ENCODE measurements around the gene ACOT7.
A peak's percentile ranks its signal among the peaks of the same experiment; 100 is the strongest.

The ACOT7 gene

DNA sequence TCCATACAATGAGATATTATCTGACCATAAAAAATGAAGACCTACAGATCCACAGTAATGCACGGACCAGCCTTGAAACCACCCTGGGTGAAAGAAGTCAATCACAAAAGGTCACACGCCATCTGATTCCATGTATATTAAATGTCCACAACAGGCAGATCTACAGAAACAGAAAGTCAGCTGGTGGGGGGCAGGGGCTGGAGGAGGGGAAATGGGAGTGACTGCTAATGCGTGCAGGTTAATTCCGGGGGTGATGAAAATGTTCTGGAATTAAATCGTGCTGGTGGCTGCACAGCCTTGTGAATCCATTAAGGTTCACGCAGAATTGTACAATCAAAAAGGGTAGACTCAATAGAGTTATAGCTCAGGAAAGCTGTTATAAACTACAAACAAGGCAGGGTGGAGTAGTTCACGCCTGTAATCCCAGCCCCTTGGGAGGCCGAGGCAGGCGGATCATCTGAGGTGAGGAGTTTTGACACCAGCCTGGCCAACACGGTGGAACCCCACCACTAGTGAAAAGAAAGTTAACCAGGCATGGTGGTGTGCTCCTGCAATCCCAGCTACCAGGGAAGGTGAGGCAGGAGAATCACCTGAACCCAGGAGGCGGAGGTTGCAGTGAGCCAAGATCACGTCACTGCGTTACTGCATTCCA is 32.3 kb downstream of the ACOT7 start:
- no peaks in the 10 kb centered on the region for H3K9me3 ChIP-seq (ENCODE audit: control insufficient read depth, low read length)
- 89 to 93% methylated on average over 13 of the region's 13 CpGs for WGBS, 2 experiments
- H3K36me3 ChIP-seq (ENCODE audit: control insufficient read depth, insufficient read depth, low read length), result no peaks in the 10 kb centered on the region
- H3K27ac ChIP-seq (ENCODE audit: insufficient read depth, low read depth, low read length, poor library complexity, severe bottlenecking), result no peak overlapping the region
- H3K4me3 ChIP-seq (ENCODE audit: insufficient read depth, low read depth, low read length), result no peak overlapping the region
- no peaks in the 10 kb centered on the region for H3K27me3 ChIP-seq (ENCODE audit: control insufficient read depth, insufficient read depth, low read length, poor library complexity, severe bottlenecking)
- H3K4me1 ChIP-seq (ENCODE audit: control insufficient read depth, insufficient read depth, low read length), result peaks cover 20% of the 10 kb centered on the region

DNA sequence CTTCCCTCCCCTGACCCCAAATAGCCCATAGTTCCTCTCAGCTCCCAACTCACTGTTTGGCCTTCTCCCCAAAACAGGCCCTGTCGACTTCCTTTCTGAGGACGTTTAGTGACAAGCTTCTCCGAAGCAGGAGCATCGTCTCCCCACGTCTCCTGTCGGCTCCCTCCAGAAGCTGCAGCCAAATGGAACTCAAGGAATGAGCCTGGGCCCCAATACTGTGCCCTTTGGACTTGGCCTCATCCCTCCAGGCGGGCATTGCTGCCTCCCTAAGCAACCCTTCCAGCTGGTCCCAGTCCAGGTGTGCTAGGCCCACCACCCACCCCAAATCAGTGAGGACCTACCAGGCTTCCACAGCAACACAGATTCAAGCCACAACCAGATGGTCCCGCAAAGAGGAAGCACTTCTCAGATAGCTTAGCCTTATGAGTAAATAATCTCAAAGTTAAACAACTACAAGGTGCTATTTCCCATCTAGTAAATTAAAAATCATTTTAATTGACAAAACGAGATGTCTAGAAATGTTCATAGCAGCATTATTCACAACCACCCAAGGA is 33.0 kb downstream of the ACOT7 start:
- Histone ChIP-seq H3K27me3 (ENCODE audit: control insufficient read depth, insufficient read depth, low read length, poor library complexity, severe bottlenecking) (no peaks in the 10 kb centered on the region), H3K9me3 (ENCODE audit: control insufficient read depth, low read length) (no peaks in the 10 kb centered on the region), H3K27ac (ENCODE audit: insufficient read depth, low read depth, low read length, poor library complexity, severe bottlenecking) (no peak overlapping the region), H3K4me1 (ENCODE audit: control insufficient read depth, insufficient read depth, low read length) (peaks cover 20% of the 10 kb centered on the region), H3K36me3 (ENCODE audit: control insufficient read depth, insufficient read depth, low read length) (no peaks in the 10 kb centered on the region), H3K4me3 (ENCODE audit: insufficient read depth, low read depth, low read length) (no peak overlapping the region)
- 91 to 93% methylated on average over 9 of the region's 9 CpGs for WGBS, 2 experiments

DNA sequence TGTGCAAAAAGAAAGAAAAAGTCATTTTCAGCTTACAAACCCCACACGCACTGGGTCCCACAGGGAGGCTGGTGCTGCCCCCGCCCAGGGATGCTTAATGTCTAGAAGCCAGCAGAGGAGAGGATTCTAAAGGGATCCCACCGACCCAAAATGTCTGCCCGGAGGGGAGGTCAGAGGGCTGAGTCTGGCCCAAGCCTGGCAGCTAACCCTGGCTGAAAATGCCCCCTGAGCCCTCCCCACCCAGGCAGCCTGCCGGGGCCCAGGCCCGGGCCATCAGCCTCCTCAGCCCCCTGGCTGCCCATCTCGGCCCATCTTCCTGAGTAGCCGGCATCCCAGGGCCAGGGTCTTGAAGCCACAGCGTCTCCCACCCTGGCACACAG is 33.5 kb downstream of the ACOT7 start:
- Histone ChIP-seq H3K4me3 (ENCODE audit: insufficient read depth, low read depth, low read length) (no peak overlapping the region), H3K9me3 (ENCODE audit: control insufficient read depth, low read length) (no peaks in the 10 kb centered on the region), H3K27me3 (ENCODE audit: control insufficient read depth, insufficient read depth, low read length, poor library complexity, severe bottlenecking) (no peaks in the 10 kb centered on the region), H3K4me1 (ENCODE audit: control insufficient read depth, insufficient read depth, low read length) (peaks cover 20% of the 10 kb centered on the region), H3K36me3 (ENCODE audit: control insufficient read depth, insufficient read depth, low read length) (no peaks in the 10 kb centered on the region), H3K27ac (ENCODE audit: insufficient read depth, low read depth, low read length, poor library complexity, severe bottlenecking) (no peak overlapping the region)
- WGBS, 2 experiments, result 88 to 90% methylated on average over 9 of the region's 9 CpGs

DNA sequence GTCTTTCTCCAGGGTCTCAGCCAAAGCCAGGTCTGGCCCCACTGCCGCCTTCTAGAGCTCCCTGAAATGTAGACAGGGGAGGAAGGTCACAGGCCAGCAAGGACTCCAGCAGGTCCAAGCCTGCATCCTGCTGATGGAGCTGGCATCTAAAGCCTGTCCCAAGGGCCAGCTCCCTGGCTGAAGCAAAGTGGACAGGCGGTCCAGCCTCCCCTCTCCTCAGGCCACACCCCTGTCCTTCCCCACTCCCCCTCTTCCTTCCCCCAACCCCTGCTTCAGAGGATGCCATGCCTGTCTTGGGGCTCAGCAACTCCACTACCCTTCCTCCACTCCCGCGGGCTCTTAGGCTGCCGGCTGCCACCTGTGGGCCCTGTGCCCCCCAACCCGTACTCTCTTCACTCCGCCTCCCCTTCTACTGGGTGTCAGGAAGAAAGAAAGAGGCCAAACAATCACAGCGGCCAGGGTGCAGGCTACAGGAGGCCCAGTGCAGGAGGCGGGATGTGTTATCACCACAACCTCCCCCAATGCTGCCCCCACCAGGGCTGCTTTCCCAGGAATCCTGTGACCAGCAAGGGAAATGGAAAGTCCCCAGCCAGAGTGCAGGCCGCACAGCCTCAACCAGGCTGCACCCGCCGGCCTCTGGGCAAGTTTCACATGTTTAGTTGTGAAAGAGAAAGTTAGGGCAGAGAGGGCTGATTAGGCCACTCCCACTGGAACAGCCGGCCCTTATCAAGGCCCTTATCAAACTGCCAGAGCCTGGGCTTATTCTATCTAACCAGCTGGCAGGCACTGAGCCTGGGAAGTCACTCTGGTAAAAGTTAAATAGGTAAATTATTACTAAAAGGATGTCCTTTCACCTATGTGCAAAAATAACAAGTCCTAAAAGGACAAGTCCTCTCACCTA is 34.1 kb downstream of the ACOT7 start:
- Histone ChIP-seq H3K4me1 (ENCODE audit: control insufficient read depth, insufficient read depth, low read length) (peaks cover 20% of the 10 kb centered on the region), H3K27ac (ENCODE audit: insufficient read depth, low read depth, low read length, poor library complexity, severe bottlenecking) (peak overlapping the region; percentile 27), H3K36me3 (ENCODE audit: control insufficient read depth, insufficient read depth, low read length) (no peaks in the 10 kb centered on the region), H3K9me3 (ENCODE audit: control insufficient read depth, low read length) (no peaks in the 10 kb centered on the region), H3K27me3 (ENCODE audit: control insufficient read depth, insufficient read depth, low read length, poor library complexity, severe bottlenecking) (no peaks in the 10 kb centered on the region), H3K4me3 (ENCODE audit: insufficient read depth, low read depth, low read length) (no peak overlapping the region)
- WGBS, 2 experiments, result 51 to 55% methylated on average over 13 of the region's 13 CpGs

DNA sequence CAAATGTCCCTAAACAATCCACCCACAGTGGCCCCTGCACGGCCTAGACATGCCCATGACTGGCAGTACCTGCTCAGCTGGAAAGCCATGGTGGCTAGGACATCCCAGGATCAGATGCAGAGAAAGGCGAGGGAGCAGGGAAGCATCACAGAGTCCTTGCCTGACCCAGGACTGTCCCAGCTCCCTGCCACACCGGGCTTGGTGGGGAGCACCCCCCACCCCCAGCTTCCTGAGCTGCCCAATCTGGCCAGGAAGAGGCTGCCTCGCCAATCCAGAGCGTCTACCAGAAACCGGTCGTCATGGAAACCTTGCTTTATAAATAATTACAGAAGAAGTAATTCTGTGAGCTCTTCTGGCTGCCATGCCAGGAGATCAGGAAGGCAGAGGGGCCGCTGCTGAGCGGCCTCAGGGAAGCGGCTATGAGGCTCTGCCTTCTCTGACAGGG is 34.8 kb downstream of the ACOT7 start:
- Histone ChIP-seq H3K27me3 (ENCODE audit: control insufficient read depth, insufficient read depth, low read length, poor library complexity, severe bottlenecking) (no peaks in the 10 kb centered on the region), H3K36me3 (ENCODE audit: control insufficient read depth, insufficient read depth, low read length) (no peaks in the 10 kb centered on the region), H3K27ac (ENCODE audit: insufficient read depth, low read depth, low read length, poor library complexity, severe bottlenecking) (no peak overlapping the region), H3K9me3 (ENCODE audit: control insufficient read depth, low read length) (no peaks in the 10 kb centered on the region), H3K4me3 (ENCODE audit: insufficient read depth, low read depth, low read length) (no peak overlapping the region), H3K4me1 (ENCODE audit: control insufficient read depth, insufficient read depth, low read length) (peaks cover 26% of the 10 kb centered on the region)
- WGBS, 2 experiments, result 79 to 90% methylated on average over 10 of the region's 10 CpGs

DNA sequence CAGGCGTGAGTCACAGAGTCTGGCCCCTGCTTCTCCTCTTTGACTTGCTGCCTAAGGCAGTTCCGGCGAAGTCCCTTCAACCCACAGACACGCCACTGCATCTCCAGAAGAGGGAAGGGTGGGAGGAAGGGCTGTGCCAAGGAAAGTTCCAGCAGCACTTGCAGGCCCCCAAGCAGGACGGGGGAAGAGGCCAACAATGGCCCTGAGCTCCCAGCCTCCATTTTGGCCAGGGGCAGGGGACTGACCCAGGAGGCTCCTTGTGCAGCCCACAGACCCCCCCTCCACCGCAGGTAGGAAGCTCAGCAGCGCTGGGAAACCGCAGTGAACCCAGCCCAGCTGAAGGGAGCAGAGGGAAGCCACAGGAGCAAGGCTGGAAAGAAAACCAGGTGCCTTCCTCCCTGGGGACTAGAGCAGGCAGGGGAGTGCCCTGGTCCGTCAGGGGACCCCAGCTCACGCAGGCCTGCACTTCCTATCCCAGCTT is 35.4 kb downstream of the ACOT7 start:
- Histone ChIP-seq H3K27ac (ENCODE audit: insufficient read depth, low read depth, low read length, poor library complexity, severe bottlenecking) (no peak overlapping the region), H3K4me1 (ENCODE audit: control insufficient read depth, insufficient read depth, low read length) (peaks cover 29% of the 10 kb centered on the region)
- 88% methylated on average over 10 of the region's 10 CpGs for WGBS, 2 experiments

DNA sequence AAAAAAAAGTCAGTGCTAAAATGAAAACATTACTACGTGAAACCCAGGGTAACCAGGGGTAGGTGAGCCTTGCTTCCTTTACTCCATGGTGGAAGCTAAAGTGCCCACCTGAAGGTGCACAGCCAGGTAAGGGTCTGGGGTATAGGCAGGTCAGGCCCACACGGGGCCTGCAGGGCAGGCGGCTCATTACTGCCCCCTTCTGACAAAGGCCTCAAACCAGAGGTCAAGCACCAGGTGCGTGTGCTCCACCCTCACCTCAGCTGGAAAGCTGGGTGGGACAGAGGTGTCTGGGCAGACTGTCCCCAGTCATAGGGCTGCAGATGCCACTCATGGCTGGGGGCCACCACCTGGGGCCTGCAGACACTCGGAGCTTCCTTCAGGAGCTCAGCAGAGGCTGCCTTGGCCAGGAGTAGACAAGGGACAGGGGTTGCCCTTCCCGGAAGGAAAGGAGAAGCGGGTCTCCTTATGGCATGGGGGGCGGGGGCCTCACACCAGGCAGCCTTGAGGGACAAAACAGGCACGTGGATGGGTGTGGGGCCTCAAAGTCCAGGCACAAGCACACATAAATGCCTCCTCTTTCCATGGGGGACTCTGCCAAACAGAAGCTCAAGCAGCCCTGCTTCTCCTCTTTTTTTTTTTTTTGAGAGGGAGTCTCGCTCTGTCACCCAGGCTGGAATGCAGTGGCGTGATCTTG is 36.2 kb downstream of the ACOT7 start:
- Histone ChIP-seq H3K27ac (ENCODE audit: insufficient read depth, low read depth, low read length, poor library complexity, severe bottlenecking) (no peak overlapping the region), H3K27me3 (ENCODE audit: control insufficient read depth, insufficient read depth, low read length, poor library complexity, severe bottlenecking) (no peaks in the 10 kb centered on the region), H3K36me3 (ENCODE audit: control insufficient read depth, insufficient read depth, low read length) (no peaks in the 10 kb centered on the region), H3K4me3 (ENCODE audit: insufficient read depth, low read depth, low read length) (no peak overlapping the region), H3K4me1 (ENCODE audit: control insufficient read depth, insufficient read depth, low read length) (peaks cover 29% of the 10 kb centered on the region), H3K9me3 (ENCODE audit: control insufficient read depth, low read length) (no peaks in the 10 kb centered on the region)
- WGBS, 2 experiments, result 72 to 74% methylated on average over 11 of the region's 11 CpGs

More for the DNA sequence above, 35.4 kb downstream of the ACOT7 start:
- H3K4me3 ChIP-seq (ENCODE audit: insufficient read depth, low read depth, low read length), result no peak overlapping the region
- no peaks in the 10 kb centered on the region for H3K27me3 ChIP-seq (ENCODE audit: control insufficient read depth, insufficient read depth, low read length, poor library complexity, severe bottlenecking)
- no peaks in the 10 kb centered on the region for H3K9me3 ChIP-seq (ENCODE audit: control insufficient read depth, low read length)
- H3K36me3 ChIP-seq (ENCODE audit: control insufficient read depth, insufficient read depth, low read length), result no peaks in the 10 kb centered on the region

DNA sequence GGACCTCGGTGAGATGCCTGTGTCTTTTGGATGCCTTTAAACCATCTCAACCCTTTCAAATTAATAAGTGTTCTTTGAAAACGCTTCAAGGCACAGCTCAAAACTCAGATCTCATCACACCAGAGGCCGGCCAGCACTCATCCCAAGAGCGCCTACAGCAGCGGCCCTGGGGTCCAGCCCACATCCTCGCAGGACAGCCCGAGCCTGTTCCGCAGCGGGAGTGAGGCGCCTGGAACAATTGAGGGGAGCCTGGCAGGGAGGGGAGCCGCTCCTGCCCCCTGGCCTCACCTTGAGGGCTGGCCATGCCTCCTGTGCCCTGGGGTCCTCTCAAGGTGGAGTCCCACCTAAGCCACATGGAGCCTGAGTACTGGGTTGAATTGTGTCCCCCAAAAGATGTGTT is 37.9 kb downstream of the ACOT7 start:
- no peaks in the 10 kb centered on the region for H3K9me3 ChIP-seq (ENCODE audit: control insufficient read depth, low read length)
- H3K27ac ChIP-seq (ENCODE audit: insufficient read depth, low read depth, low read length, poor library complexity, severe bottlenecking), result no peak overlapping the region
- no peaks in the 10 kb centered on the region for H3K27me3 ChIP-seq (ENCODE audit: control insufficient read depth, insufficient read depth, low read length, poor library complexity, severe bottlenecking)
- H3K36me3 ChIP-seq (ENCODE audit: control insufficient read depth, insufficient read depth, low read length), result no peaks in the 10 kb centered on the region
- H3K4me3 ChIP-seq (ENCODE audit: insufficient read depth, low read depth, low read length), result no peak overlapping the region
- peaks cover 29% of the 10 kb centered on the region for H3K4me1 ChIP-seq (ENCODE audit: control insufficient read depth, insufficient read depth, low read length)
- 90 to 94% methylated on average over 11 of the region's 11 CpGs for WGBS, 2 experiments

DNA sequence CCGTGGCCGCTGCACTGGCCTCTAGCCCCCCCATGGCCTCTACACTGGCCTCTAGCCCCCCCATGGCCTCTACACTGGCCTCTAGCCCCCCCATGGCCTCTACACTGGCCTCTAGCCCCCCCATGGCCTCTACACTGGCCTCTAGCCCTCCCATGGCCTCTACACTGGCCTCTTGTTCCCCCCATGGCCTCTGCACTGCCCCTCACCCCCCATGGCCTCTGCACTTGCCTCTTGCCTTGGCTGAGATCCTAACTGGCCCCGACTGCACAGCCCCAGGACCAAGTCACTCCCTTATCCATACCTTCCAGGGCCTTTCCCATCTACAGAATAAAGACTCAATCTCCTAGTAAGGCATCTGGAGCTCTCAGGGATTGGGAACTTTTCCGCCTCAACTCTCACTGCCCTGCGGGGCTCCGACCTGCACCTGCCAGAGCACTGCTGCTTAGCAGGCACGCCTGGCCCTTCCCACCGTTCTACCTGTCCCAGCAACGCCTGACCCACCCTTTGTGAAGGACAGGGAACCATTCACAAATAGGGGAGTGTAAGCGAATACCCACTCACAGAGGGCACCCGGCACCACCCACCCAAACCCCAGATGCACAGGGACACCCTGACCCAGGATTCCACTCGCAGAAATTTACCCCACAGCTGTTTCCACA is 38.8 kb downstream of the ACOT7 start:
- no peaks in the 10 kb centered on the region for H3K9me3 ChIP-seq (ENCODE audit: control insufficient read depth, low read length)
- H3K36me3 ChIP-seq (ENCODE audit: control insufficient read depth, insufficient read depth, low read length), result no peaks in the 10 kb centered on the region
- peaks cover 22% of the 10 kb centered on the region for H3K4me1 ChIP-seq (ENCODE audit: control insufficient read depth, insufficient read depth, low read length)
- no peaks in the 10 kb centered on the region for H3K27me3 ChIP-seq (ENCODE audit: control insufficient read depth, insufficient read depth, low read length, poor library complexity, severe bottlenecking)
- WGBS, 2 experiments, result 91 to 94% methylated on average over 12 of the region's 12 CpGs
- no peak overlapping the region for H3K27ac ChIP-seq (ENCODE audit: insufficient read depth, low read depth, low read length, poor library complexity, severe bottlenecking)
- H3K4me3 ChIP-seq (ENCODE audit: insufficient read depth, low read depth, low read length), result no peak overlapping the region
